WTC11 (cell line): ENCODE results near the gene CPVL. TPM values are rescaled to one million over a fixed set of nuclear protein-coding genes. Genes with fewer than 3 reads are reported as not detected.

Experiments used
- ELF4 ChIP-seq: sonication (generic); formaldehyde crosslinking; IDR thresholded peaks from 2 replicates; pipeline ENCODE4 v1.8.1; 2022; ENCODE audit warnings: low read depth, mild to moderate bottlenecking, moderate library complexity, missing genetic modification reagents
- EMX1 ChIP-seq: fragments of 250-450 bp; sonication (Bioruptor Pico); IDR thresholded peaks from 2 replicates; pipeline ENCODE4 v1.8.0; 2021; ENCODE audit warnings: mild to moderate bottlenecking
- ESRRA ChIP-seq: sonication (generic); formaldehyde crosslinking; IDR thresholded peaks from 2 replicates; pipeline ENCODE4 v1.8.1; 2022; ENCODE audit warnings: mild to moderate bottlenecking, missing genetic modification reagents, borderline replicate concordance
- FOXP1 ChIP-seq: sonication (generic); formaldehyde crosslinking; IDR thresholded peaks from 2 replicates; pipeline ENCODE4 v1.8.0; 2022; ENCODE audit warnings: missing genetic modification reagents, mild to moderate bottlenecking, moderate library complexity, borderline replicate concordance
- IRF2 ChIP-seq: sonication (generic); formaldehyde crosslinking; IDR thresholded peaks from 2 replicates; pipeline ENCODE4 v1.8.0; 2022; ENCODE audit warnings: low read depth, missing genetic modification reagents, borderline replicate concordance
- JAZF1 ChIP-seq: fragments of 250-450 bp; sonication (Bioruptor Pico); IDR thresholded peaks from 2 replicates; pipeline ENCODE4 v1.9.0; 2021; ENCODE audit warnings: moderate library complexity, mild to moderate bottlenecking, inconsistent platforms
- NFE2L1 ChIP-seq: sonication (generic); formaldehyde crosslinking; IDR thresholded peaks from 2 replicates; pipeline ENCODE4 v1.8.1; 2023; ENCODE audit warnings: missing genetic modification reagents
- NFYB ChIP-seq: sonication (generic); formaldehyde crosslinking; conservative IDR thresholded peaks from 2 replicates; pipeline ENCODE4 v1.8.0; 2022; ENCODE audit warnings: low read depth, missing genetic modification reagents
- NR1H2 ChIP-seq: sonication (generic); formaldehyde crosslinking; IDR thresholded peaks from 2 replicates; pipeline ENCODE4 v1.9.0; 2021; ENCODE audit warnings: mild to moderate bottlenecking, moderate library complexity, missing genetic modification reagents
- RELA ChIP-seq: sonication (generic); formaldehyde crosslinking; IDR thresholded peaks from 2 replicates; pipeline ENCODE4 v1.8.1; 2022; ENCODE audit warnings: missing genetic modification reagents, mild to moderate bottlenecking, borderline replicate concordance
- SP1 ChIP-seq: sonication (generic); formaldehyde crosslinking; conservative IDR thresholded peaks from 2 replicates; pipeline ENCODE4 v1.8.1; 2022; ENCODE audit warnings: missing genetic modification reagents
- TEAD4 ChIP-seq: sonication (generic); formaldehyde crosslinking; IDR thresholded peaks from 2 replicates; pipeline ENCODE4 v1.8.0; 2022; ENCODE audit warnings: mild to moderate bottlenecking, missing genetic modification reagents
- ZNF232 ChIP-seq: sonication (generic); formaldehyde crosslinking; IDR thresholded peaks from 2 replicates; pipeline ENCODE4 v1.8.0; 2022; ENCODE audit warnings: mild to moderate bottlenecking, missing genetic modification reagents
- ZNF423 ChIP-seq: fragments of 250-450 bp; sonication (Bioruptor Pico); IDR thresholded peaks from 2 replicates; pipeline ENCODE4 v2.1.2; 2022; ENCODE audit warnings: mild to moderate bottlenecking, moderate library complexity
- total RNA-seq: library from RNA; stranded (reverse); gene quantifications from 3 replicates; pipeline ENCODE4 v1.2.3, GENCODE V29; 2021
- TF ChIP-seq, protein P1 (sequence below): sonication (generic); formaldehyde crosslinking; IDR thresholded peaks from 2 replicates; pipeline ENCODE4 v1.8.0; 2022; ENCODE audit warnings: missing genetic modification reagents
- TF ChIP-seq, protein P2 (sequence below): sonication (generic); formaldehyde crosslinking; IDR thresholded peaks from 2 replicates; pipeline ENCODE4 v1.8.1; 2023; ENCODE audit warnings: mild to moderate bottlenecking, moderate library complexity, missing genetic modification reagents
- TF ChIP-seq, protein P3 (sequence below): sonication (generic); formaldehyde crosslinking; IDR thresholded peaks from 2 replicates; pipeline ENCODE4 v1.8.1; 2022; ENCODE audit warnings: mild to moderate bottlenecking, moderate library complexity, missing genetic modification reagents
- TF ChIP-seq, protein P4 (sequence below): sonication (generic); formaldehyde crosslinking; IDR thresholded peaks from 2 replicates; pipeline ENCODE4 v1.8.1; 2023; ENCODE audit warnings: mild to moderate bottlenecking, missing genetic modification reagents, moderate library complexity
- TF ChIP-seq, protein P5 (sequence below): sonication (generic); formaldehyde crosslinking; IDR thresholded peaks from 2 replicates; pipeline ENCODE4 v1.8.0; 2022; ENCODE audit warnings: mild to moderate bottlenecking, missing genetic modification reagents
- TF ChIP-seq, protein P6 (sequence below): sonication (generic); formaldehyde crosslinking; IDR thresholded peaks from 2 replicates; pipeline ENCODE4 v1.8.1; 2022; ENCODE audit warnings: missing genetic modification reagents, borderline replicate concordance
- TF ChIP-seq, protein P7 (sequence below): sonication (generic); formaldehyde crosslinking; IDR thresholded peaks from 2 replicates; pipeline ENCODE4 v1.8.0; 2022; ENCODE audit warnings: mild to moderate bottlenecking, missing genetic modification reagents
- TF ChIP-seq, protein P8 (sequence below): sonication (generic); formaldehyde crosslinking; conservative IDR thresholded peaks from 2 replicates; pipeline ENCODE4 v1.8.1; 2022; ENCODE audit warnings: mild to moderate bottlenecking, missing genetic modification reagents
- TF ChIP-seq, protein P9 (sequence below): fragments of 250-450 bp; sonication (Bioruptor Pico); IDR thresholded peaks from 2 replicates; pipeline ENCODE4 v1.9.0; 2021; ENCODE audit warnings: mild to moderate bottlenecking

CPVL gene
- total RNA-seq, 1 experiment from 2014 or later: 34.2 TPM

DNA sequence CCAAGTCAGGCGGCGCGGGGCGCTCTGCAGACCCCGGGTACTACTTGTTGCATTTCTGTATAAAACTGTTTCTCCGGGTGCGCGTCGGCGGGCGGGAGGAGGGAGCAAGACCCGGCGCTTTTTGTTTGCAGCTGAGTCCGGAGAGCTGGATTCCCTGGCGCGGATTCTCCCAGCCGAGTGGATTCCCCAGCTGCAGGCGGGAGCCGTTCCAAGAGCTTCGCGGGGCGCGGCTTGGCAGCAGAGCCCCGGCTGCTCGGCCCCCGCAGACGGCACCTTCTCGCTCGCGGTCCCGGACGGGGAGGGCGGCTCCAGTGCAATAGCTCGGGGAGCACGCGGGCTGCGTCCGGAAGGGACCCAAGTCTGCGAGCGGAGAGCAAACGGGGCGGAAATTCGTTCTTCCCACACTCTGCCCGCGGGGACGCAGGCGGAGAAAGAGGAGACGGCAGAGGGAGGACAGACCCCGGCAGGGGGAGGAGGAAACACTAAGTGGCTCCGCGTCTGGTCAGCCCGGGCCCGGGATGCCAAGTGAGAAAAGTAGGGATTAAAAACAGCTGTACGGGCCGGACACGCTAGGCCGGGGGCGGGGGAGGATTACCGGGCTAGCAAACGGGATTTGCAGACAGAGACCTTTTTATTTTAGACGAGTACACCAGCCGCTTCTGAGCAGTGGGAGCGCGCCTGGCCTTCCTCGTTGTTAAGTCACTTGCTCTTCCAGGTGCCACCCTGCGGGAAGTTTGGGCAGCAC is 187.9 kb downstream of the CPVL start, which contains the start of gene TRIL (continued):
- TF ChIP-seq, protein P1, sequence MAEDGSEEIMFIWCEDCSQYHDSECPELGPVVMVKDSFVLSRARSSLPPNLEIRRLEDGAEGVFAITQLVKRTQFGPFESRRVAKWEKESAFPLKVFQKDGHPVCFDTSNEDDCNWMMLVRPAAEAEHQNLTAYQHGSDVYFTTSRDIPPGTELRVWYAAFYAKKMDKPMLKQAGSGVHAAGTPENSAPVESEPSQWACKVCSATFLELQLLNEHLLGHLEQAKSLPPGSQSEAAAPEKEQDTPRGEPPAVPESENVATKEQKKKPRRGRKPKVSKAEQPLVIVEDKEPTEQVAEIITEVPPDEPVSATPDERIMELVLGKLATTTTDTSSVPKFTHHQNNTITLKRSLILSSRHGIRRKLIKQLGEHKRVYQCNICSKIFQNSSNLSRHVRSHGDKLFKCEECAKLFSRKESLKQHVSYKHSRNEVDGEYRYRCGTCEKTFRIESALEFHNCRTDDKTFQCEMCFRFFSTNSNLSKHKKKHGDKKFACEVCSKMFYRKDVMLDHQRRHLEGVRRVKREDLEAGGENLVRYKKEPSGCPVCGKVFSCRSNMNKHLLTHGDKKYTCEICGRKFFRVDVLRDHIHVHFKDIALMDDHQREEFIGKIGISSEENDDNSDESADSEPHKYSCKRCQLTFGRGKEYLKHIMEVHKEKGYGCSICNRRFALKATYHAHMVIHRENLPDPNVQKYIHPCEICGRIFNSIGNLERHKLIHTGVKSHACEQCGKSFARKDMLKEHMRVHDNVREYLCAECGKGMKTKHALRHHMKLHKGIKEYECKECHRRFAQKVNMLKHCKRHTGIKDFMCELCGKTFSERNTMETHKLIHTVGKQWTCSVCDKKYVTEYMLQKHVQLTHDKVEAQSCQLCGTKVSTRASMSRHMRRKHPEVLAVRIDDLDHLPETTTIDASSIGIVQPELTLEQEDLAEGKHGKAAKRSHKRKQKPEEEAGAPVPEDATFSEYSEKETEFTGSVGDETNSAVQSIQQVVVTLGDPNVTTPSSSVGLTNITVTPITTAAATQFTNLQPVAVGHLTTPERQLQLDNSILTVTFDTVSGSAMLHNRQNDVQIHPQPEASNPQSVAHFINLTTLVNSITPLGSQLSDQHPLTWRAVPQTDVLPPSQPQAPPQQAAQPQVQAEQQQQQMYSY: peak; percentile 95
- TF ChIP-seq ESRRA (CRISPR knock-in tag) (no peak), ZNF232 (CRISPR knock-in tag) (no peak), IRF2 (CRISPR knock-in tag) (0 out of 2 replicates have a peak, but pooled peaks have one; percentile 37), NFE2L1 (CRISPR knock-in tag) (0 out of 2 replicates have a peak, but pooled peaks have one; percentile 44), FOXP1 (CRISPR knock-in tag) (no peak), JAZF1 (no peak), EMX1 (no peak), TEAD4 (CRISPR knock-in tag) (no peak), ZNF423 (CRISPR knock-in tag) (no peak), ELF4 (CRISPR knock-in tag) (no peak), NR1H2 (no peak), NFYB (CRISPR knock-in tag) (0 out of 2 replicates have a peak, but pooled peaks have one; percentile 17), SP1 (CRISPR knock-in tag) (peak; percentile 52), RELA (CRISPR knock-in tag) (no peak)
- TF ChIP-seq, protein P2, sequence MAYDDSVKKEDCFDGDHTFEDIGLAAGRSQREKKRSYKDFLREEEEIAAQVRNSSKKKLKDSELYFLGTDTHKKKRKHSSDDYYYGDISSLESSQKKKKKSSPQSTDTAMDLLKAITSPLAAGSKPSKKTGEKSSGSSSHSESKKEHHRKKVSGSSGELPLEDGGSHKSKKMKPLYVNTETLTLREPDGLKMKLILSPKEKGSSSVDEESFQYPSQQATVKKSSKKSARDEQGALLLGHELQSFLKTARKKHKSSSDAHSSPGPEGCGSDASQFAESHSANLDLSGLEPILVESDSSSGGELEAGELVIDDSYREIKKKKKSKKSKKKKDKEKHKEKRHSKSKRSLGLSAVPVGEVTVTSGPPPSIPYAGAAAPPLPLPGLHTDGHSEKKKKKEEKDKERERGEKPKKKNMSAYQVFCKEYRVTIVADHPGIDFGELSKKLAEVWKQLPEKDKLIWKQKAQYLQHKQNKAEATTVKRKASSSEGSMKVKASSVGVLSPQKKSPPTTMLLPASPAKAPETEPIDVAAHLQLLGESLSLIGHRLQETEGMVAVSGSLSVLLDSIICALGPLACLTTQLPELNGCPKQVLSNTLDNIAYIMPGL (CRISPR knock-in tag): peak; percentile 67; the same call in 1 of the 2 replicates
- TF ChIP-seq, protein P3, sequence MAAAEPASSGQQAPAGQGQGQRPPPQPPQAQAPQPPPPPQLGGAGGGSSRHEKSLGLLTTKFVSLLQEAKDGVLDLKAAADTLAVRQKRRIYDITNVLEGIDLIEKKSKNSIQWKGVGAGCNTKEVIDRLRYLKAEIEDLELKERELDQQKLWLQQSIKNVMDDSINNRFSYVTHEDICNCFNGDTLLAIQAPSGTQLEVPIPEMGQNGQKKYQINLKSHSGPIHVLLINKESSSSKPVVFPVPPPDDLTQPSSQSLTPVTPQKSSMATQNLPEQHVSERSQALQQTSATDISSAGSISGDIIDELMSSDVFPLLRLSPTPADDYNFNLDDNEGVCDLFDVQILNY (CRISPR knock-in tag): 0 out of 2 replicates have a peak, but pooled peaks have one; percentile 35
- TF ChIP-seq, protein P4, sequence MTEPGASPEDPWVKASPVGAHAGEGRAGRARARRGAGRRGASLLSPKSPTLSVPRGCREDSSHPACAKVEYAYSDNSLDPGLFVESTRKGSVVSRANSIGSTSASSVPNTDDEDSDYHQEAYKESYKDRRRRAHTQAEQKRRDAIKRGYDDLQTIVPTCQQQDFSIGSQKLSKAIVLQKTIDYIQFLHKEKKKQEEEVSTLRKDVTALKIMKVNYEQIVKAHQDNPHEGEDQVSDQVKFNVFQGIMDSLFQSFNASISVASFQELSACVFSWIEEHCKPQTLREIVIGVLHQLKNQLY (CRISPR knock-in tag): 0 out of 2 replicates have a peak, but pooled peaks have one; percentile 27
- TF ChIP-seq, protein P5, sequence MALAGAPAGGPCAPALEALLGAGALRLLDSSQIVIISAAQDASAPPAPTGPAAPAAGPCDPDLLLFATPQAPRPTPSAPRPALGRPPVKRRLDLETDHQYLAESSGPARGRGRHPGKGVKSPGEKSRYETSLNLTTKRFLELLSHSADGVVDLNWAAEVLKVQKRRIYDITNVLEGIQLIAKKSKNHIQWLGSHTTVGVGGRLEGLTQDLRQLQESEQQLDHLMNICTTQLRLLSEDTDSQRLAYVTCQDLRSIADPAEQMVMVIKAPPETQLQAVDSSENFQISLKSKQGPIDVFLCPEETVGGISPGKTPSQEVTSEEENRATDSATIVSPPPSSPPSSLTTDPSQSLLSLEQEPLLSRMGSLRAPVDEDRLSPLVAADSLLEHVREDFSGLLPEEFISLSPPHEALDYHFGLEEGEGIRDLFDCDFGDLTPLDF (CRISPR knock-in tag): no peak
- TF ChIP-seq, protein P6, sequence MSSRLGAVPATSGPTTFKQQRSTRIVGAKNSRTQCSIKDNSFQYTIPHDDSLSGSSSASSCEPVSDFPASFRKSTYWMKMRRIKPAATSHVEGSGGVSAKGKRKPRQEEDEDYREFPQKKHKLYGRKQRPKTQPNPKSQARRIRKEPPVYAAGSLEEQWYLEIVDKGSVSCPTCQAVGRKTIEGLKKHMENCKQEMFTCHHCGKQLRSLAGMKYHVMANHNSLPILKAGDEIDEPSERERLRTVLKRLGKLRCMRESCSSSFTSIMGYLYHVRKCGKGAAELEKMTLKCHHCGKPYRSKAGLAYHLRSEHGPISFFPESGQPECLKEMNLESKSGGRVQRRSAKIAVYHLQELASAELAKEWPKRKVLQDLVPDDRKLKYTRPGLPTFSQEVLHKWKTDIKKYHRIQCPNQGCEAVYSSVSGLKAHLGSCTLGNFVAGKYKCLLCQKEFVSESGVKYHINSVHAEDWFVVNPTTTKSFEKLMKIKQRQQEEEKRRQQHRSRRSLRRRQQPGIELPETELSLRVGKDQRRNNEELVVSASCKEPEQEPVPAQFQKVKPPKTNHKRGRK (CRISPR knock-in tag): 0 out of 2 replicates have a peak, but pooled peaks have one; percentile 8
- TF ChIP-seq, protein P7, sequence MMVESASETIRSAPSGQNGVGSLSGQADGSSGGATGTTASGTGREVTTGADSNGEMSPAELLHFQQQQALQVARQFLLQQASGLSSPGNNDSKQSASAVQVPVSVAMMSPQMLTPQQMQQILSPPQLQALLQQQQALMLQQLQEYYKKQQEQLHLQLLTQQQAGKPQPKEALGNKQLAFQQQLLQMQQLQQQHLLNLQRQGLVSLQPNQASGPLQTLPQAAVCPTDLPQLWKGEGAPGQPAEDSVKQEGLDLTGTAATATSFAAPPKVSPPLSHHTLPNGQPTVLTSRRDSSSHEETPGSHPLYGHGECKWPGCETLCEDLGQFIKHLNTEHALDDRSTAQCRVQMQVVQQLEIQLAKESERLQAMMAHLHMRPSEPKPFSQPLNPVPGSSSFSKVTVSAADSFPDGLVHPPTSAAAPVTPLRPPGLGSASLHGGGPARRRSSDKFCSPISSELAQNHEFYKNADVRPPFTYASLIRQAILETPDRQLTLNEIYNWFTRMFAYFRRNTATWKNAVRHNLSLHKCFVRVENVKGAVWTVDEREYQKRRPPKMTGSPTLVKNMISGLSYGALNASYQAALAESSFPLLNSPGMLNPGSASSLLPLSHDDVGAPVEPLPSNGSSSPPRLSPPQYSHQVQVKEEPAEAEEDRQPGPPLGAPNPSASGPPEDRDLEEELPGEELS (CRISPR knock-in tag): no peak
- TF ChIP-seq, protein P8, sequence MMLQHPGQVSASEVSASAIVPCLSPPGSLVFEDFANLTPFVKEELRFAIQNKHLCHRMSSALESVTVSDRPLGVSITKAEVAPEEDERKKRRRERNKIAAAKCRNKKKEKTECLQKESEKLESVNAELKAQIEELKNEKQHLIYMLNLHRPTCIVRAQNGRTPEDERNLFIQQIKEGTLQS: no peak
- TF ChIP-seq, protein P9, sequence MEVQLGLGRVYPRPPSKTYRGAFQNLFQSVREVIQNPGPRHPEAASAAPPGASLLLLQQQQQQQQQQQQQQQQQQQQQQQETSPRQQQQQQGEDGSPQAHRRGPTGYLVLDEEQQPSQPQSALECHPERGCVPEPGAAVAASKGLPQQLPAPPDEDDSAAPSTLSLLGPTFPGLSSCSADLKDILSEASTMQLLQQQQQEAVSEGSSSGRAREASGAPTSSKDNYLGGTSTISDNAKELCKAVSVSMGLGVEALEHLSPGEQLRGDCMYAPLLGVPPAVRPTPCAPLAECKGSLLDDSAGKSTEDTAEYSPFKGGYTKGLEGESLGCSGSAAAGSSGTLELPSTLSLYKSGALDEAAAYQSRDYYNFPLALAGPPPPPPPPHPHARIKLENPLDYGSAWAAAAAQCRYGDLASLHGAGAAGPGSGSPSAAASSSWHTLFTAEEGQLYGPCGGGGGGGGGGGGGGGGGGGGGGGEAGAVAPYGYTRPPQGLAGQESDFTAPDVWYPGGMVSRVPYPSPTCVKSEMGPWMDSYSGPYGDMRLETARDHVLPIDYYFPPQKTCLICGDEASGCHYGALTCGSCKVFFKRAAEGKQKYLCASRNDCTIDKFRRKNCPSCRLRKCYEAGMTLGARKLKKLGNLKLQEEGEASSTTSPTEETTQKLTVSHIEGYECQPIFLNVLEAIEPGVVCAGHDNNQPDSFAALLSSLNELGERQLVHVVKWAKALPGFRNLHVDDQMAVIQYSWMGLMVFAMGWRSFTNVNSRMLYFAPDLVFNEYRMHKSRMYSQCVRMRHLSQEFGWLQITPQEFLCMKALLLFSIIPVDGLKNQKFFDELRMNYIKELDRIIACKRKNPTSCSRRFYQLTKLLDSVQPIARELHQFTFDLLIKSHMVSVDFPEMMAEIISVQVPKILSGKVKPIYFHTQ (CRISPR knock-in tag): no peak
